A549 (cell line): Measurements from ENCODE around the gene BCAS3. TPM values are rescaled to one million over a fixed set of nuclear protein-coding genes. Genes with fewer than 3 reads are reported as not detected.

Experiments
- ATAC-seq, 2 experiments: fragments of 200-7000 bp in 1 of 2; fragments of >200 bp in 1 of 2; cut with Nextera tagmentation in 1 of 2; cut with Tn5 transposase in 1 of 2; 3 replicates each; pipeline versions ENCODE4 v1.8.0 to v1.9.1; 2018 to 2020; ENCODE audit warnings: mild to moderate bottlenecking in 1 of 2, moderate library complexity in 1 of 2
- CTCF ChIA-PET: fragments of 300-600 bp; sonication (Branson Sonifier 250); formaldehyde crosslinking; extraction: SDS; loops from one replicate; lab custom pipeline; 2021; ENCODE audit warnings: antibody characterized with exemption, inconsistent platforms; lab: Yijun Ruan, JAX
- POLR2A ChIA-PET: fragments of 350-600 bp; formaldehyde crosslinking; extraction: SDS; loops from one replicate; lab custom pipeline; 2021; ENCODE audit warnings: antibody characterized with exemption, inconsistent platforms; lab: Yijun Ruan, JAX
- DNase-seq, 2 experiments: peaks; one replicate each; pipeline versions ENCODE4 v3.0.0 to v3.0.0-alpha.2; 2011 to 2016; ENCODE audit warnings: low read depth in 1 of 2, low spot score in 1 of 2
- FAIRE-seq: peaks from 2 replicates; lab custom pipeline; 2011; peaks lifted over from hg19 to GRCh38; lab: Jason Lieb, UNC
- H3K27ac ChIP-seq, 2 experiments: fragments of >200 bp; sonication (Bioruptor Twin); formaldehyde crosslinking; 3 replicates each; pipeline ENCODE4 v1.5.1; 2016 to 2017
- H3K4me1 ChIP-seq: fragments of >200 bp; sonication (Bioruptor Twin); formaldehyde crosslinking; 3 replicates; pipeline ENCODE4 v1.6.1; 2016
- H3K4me2 ChIP-seq: fragments of >200 bp; sonication (Bioruptor Twin); formaldehyde crosslinking; 3 replicates; pipeline ENCODE4 v1.6.1; 2016
- H3K4me3 ChIP-seq: fragments of >200 bp; sonication (Bioruptor Twin); formaldehyde crosslinking; 3 replicates; pipeline ENCODE4 v1.5.1; 2016
- H3K9me3 ChIP-seq: fragments of >200 bp; sonication (Bioruptor Twin); formaldehyde crosslinking; 3 replicates; pipeline ENCODE4 v1.6.1; 2016
- BHLHE40 ChIP-seq: IDR thresholded peaks from 2 replicates; pipeline ENCODE4 v1.6.1; 2012; ENCODE audit warnings: low read depth, low read length, inconsistent platforms
- CBX2 ChIP-seq: fragments of 200-600 bp; sonication (generic); IDR thresholded peaks from 2 replicates; pipeline ENCODE4 v1.6.1; 2016; ENCODE audit warnings: low read depth, mild to moderate bottlenecking, borderline replicate concordance
- CBX8 ChIP-seq: fragments of 200-600 bp; sonication (generic); IDR thresholded peaks from 2 replicates; pipeline ENCODE4 v1.6.1; 2016
- CHD4 ChIP-seq: fragments of 200-600 bp; sonication (generic); IDR thresholded peaks from 2 replicates; pipeline ENCODE4 v1.6.1; 2016; ENCODE audit warnings: antibody characterized with exemption, mild to moderate bottlenecking, borderline replicate concordance
- ESRRA ChIP-seq: fragments of 150-350 bp; IDR thresholded peaks from 2 replicates; pipeline ENCODE4 v1.6.1; 2014; ENCODE audit warnings: mild to moderate bottlenecking, low read length, borderline replicate concordance
- FOSL2 ChIP-seq, 2 experiments: fragments of 450-650 bp in 1 of 2; fragments of >200 bp in 1 of 2; sonication (Bioruptor Twin) in 1 of 2; formaldehyde crosslinking; IDR thresholded peaks; 2 replicates each; pipeline versions ENCODE4 v1.5.0 to v1.6.1; 2016 to 2020; ENCODE audit warnings: mild to moderate bottlenecking in 1 of 2, moderate library complexity in 1 of 2
- FOXS1 ChIP-seq: fragments of 250-450 bp; sonication (Bioruptor Pico); IDR thresholded peaks from 2 replicates; pipeline ENCODE4 v1.5.0; 2020; ENCODE audit warnings: mild to moderate bottlenecking, moderate library complexity
- GATA3 ChIP-seq: IDR thresholded peaks from 2 replicates; pipeline ENCODE4 v1.6.1; 2012; ENCODE audit warnings: borderline replicate concordance
- HOXA7 ChIP-seq: fragments of 250-450 bp; sonication (Bioruptor Pico); IDR thresholded peaks from 2 replicates; pipeline ENCODE4 v1.5.0; 2020; ENCODE audit warnings: mild to moderate bottlenecking, moderate library complexity
- HOXB13 ChIP-seq: fragments of 250-450 bp; sonication (Bioruptor Pico); IDR thresholded peaks from 2 replicates; pipeline ENCODE4 v1.5.0; 2020; ENCODE audit warnings: low read depth, mild to moderate bottlenecking, moderate library complexity
- JUNB ChIP-seq: fragments of >200 bp; sonication (Bioruptor Twin); formaldehyde crosslinking; IDR thresholded peaks from 2 replicates; pipeline ENCODE4 v1.6.1; 2016
- KDM1A ChIP-seq: fragments of 200-600 bp; sonication (generic); IDR thresholded peaks from 2 replicates; pipeline ENCODE4 v1.6.1; 2016; ENCODE audit warnings: low read depth, mild to moderate bottlenecking
- MAZ ChIP-seq: fragments of 150-350 bp; IDR thresholded peaks from 2 replicates; pipeline ENCODE4 v1.6.1; 2014; ENCODE audit warnings: antibody characterized with exemption, low read depth, low read length, borderline replicate concordance
- NPAS2 ChIP-seq: fragments of 250-450 bp; sonication (Bioruptor Pico); IDR thresholded peaks from 2 replicates; pipeline ENCODE4 v1.8.0; 2022; ENCODE audit warnings: mild to moderate bottlenecking, moderate library complexity, borderline replicate concordance
- NR3C1 ChIP-seq: fragments of >200 bp; sonication (Bioruptor Twin); formaldehyde crosslinking; IDR thresholded peaks from 3 replicates; pipeline ENCODE4 v1.6.1; 2017
- PHF8 ChIP-seq: fragments of 200-600 bp; sonication (generic); IDR thresholded peaks from 2 replicates; pipeline ENCODE4 v1.6.1; 2016; ENCODE audit warnings: low read depth, mild to moderate bottlenecking, antibody characterized with exemption, moderate library complexity, borderline replicate concordance
- RAD21 ChIP-seq, 2 experiments: fragments of >200 bp in 1 of 2; sonication (Bioruptor Twin) in 1 of 2; formaldehyde crosslinking in 1 of 2; IDR thresholded peaks in 1 of 2; conservative IDR thresholded peaks in 1 of 2; 2 replicates in 1 of 2; 3 replicates in 1 of 2; pipeline ENCODE4 v1.6.1; 2012 to 2018; ENCODE audit warnings: inconsistent platforms in 1 of 2
- RARB ChIP-seq: fragments of 250-450 bp; sonication (Bioruptor Pico); IDR thresholded peaks from 2 replicates; pipeline ENCODE4 v1.8.0; 2021; ENCODE audit warnings: mild to moderate bottlenecking, moderate library complexity
- RCOR1 ChIP-seq: fragments of 150-350 bp; IDR thresholded peaks from 2 replicates; pipeline ENCODE4 v1.6.1; 2014; ENCODE audit warnings: antibody characterized with exemption, low read length, low read depth
- RFX5 ChIP-seq: fragments of 450-650 bp; IDR thresholded peaks from 2 replicates; pipeline ENCODE4 v1.7.1; 2014; ENCODE audit warnings: antibody characterized with exemption, mild to moderate bottlenecking, moderate library complexity
- RNF2 ChIP-seq: fragments of 200-600 bp; sonication (generic); IDR thresholded peaks from 2 replicates; pipeline ENCODE4 v1.6.1; 2016; ENCODE audit warnings: low read depth, mild to moderate bottlenecking, antibody characterized with exemption, moderate library complexity, borderline replicate concordance
- TP53 ChIP-seq: fragments of 250-450 bp; sonication (Bioruptor Pico); IDR thresholded peaks from 2 replicates; pipeline ENCODE4 v1.5.0; 2021; ENCODE audit warnings: mild to moderate bottlenecking, moderate library complexity
- ZNF302 ChIP-seq: fragments of 250-450 bp; sonication (Bioruptor Pico); IDR thresholded peaks from 2 replicates; pipeline ENCODE4 v1.9.0; 2021; ENCODE audit warnings: inconsistent platforms, mild to moderate bottlenecking, moderate library complexity
- WGBS: methylation state at CpG from one replicate; pipeline ENCODE4 v1.1.6; 2017; ENCODE audit errors: missing lambda C conversion rate; 5-methylcytosine and 5-hydroxymethylcytosine counted together
- polyA plus RNA-seq, 4 experiments: library from polyadenylated mRNA; depleted of rRNA in 3 of 4; stranded (reverse); fragments of >200 nt; fragmentation: RNase III in 1 of 4; extraction: RNeasy Plus Mini Kit Qiagen cat#74134 plus additional on column Dnase treatment in 1 of 4; gene quantifications; 2 replicates in 3 of 4; 3 replicates in 1 of 4; pipeline ENCODE4 v1.2.3, GENCODE V29; 2011 to 2017
- TF ChIP-seq, protein P1 (sequence below): fragments of >200 bp; sonication (Bioruptor Twin); formaldehyde crosslinking; IDR thresholded peaks from 2 replicates; pipeline ENCODE4 v1.6.1; 2016
- TF ChIP-seq, protein P2 (sequence below): fragments of 250-450 bp; sonication (Bioruptor Pico); IDR thresholded peaks from 2 replicates; pipeline ENCODE4 v1.5.0; 2020; ENCODE audit warnings: low read depth, mild to moderate bottlenecking, moderate library complexity
- TF ChIP-seq, protein P3 (sequence below): fragments of 450-650 bp; IDR thresholded peaks from 2 replicates; pipeline ENCODE4 v1.6.1; 2014; ENCODE audit warnings: antibody characterized with exemption
- TF ChIP-seq, protein P4 (sequence below): IDR thresholded peaks from 2 replicates; pipeline ENCODE4 v1.6.1; 2012; ENCODE audit warnings: low read depth, borderline replicate concordance

BCAS3 gene
- polyA plus RNA-seq, 2 of the 4 experiments (the other 2 are of a cell fraction), result 14.7 to 43.4 TPM

DNA sequence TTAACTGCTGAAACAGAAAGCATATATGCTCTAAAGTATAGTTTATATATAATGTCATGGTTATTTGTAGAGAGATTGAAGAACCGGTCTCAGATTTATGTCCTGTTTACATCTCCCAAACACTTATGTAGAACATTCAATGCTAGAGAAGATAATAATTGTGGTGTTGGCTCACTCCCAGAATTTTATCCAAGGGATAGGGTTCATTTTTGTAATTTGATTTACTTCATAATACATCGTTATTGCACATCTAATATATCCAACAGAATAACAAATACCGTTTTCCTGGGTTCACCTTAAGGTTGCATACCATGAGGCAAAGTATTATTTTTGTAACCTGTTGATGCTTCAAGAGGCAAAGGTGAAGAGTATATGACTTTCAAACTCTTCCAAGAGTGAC, 519.1 kb downstream of the BCAS3 start (continued):
- TF ChIP-seq, protein P1, sequence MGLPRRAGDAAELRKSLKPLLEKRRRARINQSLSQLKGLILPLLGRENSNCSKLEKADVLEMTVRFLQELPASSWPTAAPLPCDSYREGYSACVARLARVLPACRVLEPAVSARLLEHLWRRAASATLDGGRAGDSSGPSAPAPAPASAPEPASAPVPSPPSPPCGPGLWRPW, result no peak
- TF ChIP-seq RARB (CRISPR knock-in tag) (no peak), MAZ (no peak)

DNA sequence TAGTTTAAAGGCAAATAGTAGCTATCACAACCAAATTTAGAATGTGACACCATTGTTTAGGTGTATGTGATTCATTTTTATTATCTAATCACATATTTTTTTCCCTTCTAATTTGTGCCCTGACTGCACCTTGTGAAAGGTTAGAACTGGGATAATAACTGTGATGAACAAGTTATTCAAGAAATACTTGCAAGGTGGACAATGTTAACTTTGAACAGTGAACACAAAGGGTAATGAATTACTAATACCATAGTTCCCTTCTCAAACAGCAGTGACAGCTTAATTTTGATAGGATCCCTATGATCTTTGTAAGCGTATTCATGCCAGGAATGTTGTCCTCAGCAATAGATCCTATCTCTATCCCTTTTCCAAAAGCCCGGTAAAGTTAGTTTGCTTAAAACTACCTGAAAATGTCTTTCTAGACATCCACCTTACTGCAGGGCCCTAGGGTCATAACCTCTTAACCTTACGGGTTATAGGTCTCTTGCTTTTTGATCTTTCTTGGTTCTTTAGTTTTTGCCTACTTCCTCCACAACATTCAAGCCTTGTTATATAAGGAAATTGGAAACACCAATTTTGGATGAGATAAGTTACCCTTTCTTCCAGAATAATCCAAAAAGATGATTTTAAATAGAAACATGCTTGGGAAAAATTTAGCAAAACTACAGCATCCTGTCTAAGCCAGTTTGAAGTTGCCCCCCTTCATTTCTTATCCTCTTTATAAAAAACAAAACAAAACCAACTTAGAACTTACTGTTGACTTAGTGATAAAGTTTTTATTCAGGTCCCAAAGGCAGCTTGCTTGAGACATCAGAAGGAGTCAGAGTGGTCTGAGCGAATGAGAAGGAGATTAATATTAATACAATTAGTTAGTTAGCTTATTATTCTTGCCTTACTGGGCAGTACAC, 522.0 kb downstream of the BCAS3 start:
- DNase-seq (no peak), ATAC-seq (no peak), FAIRE-seq (peak; percentile 46)
- no peak for TF ChIP-seq ZNF302
- no peak for TF ChIP-seq RFX5
- no peak for TF ChIP-seq NR3C1
- TF ChIP-seq BHLHE40, result no peak
- no peak for TF ChIP-seq TP53 (CRISPR knock-in tag)
- TF ChIP-seq KDM1A, result no peak
- TF ChIP-seq HOXB13 (CRISPR knock-in tag), result no peak
- TF ChIP-seq, protein P1, result no peak
- TF ChIP-seq MAZ, result no peak
- no peak for TF ChIP-seq RNF2
- TF ChIP-seq NPAS2 (CRISPR knock-in tag), result no peak
- TF ChIP-seq PHF8, result no peak
- no peak for TF ChIP-seq RAD21 (conservative IDR thresholded peaks at IDR 0.05 in 1 of 2, IDR thresholded peaks at IDR 0.05 in 1 of 2)
- POLR2A ChIA-PET, result no interaction called here
- Histone ChIP-seq H3K4me2 (peak overlapping the region; percentile 76), H3K4me3 (no peak overlapping the region), H3K27ac (peak overlapping the region; percentile 5 to 85; a peak in 4 of 6 replicates), H3K4me1 (peaks cover 43% of the 10 kb centered on the region), H3K9me3 (no peaks in the 10 kb centered on the region)
- CTCF ChIA-PET, result interaction anchor here (1.2 to 2.3 kb wide), 3 partner anchors 17 to 212 kb away, joined by 4 to 9 read pairs (median 5); no protein-coding TSS in a partner anchor
- WGBS, result 86% methylated on average over 4 of the region's 4 CpGs

DNA sequence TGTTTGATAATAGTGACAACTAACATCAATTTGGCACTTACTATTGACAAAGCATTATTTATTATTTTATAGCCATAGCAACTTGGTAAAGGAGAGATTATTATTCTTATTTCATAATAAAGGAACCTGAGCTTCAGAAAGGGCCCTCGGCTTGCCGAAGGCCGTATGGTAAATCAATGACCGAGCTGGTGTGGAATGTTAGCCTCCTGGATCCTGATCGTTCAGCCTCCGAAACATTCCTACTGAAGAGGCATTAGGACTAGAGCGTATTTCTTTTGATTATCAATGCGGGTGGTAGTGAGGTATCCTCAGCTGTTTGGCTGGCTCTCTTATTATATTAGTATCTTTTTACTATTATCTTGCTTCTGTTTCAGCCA, 522.7 kb downstream of the BCAS3 start:
- WGBS, result 79% methylated on average over 8 of the region's 8 CpGs
- no peaks in the 10 kb centered on the region for H3K9me3 ChIP-seq
- CTCF ChIA-PET, result interaction anchor here (1.2 to 1.9 kb wide), 2 partner anchors 18 to 25 kb away, joined by 3 to 5 read pairs; no protein-coding TSS in a partner anchor
- no peak for FAIRE-seq
- H3K4me3 ChIP-seq, result no peak overlapping the region
- ATAC-seq, result no peak
- no peak for DNase-seq
- peak overlapping the region; percentile 71 to 85 for H3K27ac ChIP-seq
- H3K4me2 ChIP-seq, result peak overlapping the region; percentile 76
- H3K4me1 ChIP-seq, result peaks cover 48% of the 10 kb centered on the region
- no peak for TF ChIP-seq GATA3
- no peak for TF ChIP-seq HOXA7 (CRISPR knock-in tag)
- TF ChIP-seq BHLHE40, result no peak
- no peak for TF ChIP-seq ESRRA
- no peak for TF ChIP-seq CBX8
- TF ChIP-seq CHD4, result no peak
- no peak for TF ChIP-seq MAZ
- no peak for TF ChIP-seq JUNB
- TF ChIP-seq FOSL2 (IDR thresholded peaks at IDR 0.05), result no peak
- no peak for TF ChIP-seq FOSL2 (CRISPR knock-in tag; IDR thresholded peaks at IDR 0.05)
- TF ChIP-seq RAD21 (conservative IDR thresholded peaks at IDR 0.05 in 1 of 2, IDR thresholded peaks at IDR 0.05 in 1 of 2), result no peak
- TF ChIP-seq FOXS1 (CRISPR knock-in tag), result no peak
- TF ChIP-seq, protein P2, sequence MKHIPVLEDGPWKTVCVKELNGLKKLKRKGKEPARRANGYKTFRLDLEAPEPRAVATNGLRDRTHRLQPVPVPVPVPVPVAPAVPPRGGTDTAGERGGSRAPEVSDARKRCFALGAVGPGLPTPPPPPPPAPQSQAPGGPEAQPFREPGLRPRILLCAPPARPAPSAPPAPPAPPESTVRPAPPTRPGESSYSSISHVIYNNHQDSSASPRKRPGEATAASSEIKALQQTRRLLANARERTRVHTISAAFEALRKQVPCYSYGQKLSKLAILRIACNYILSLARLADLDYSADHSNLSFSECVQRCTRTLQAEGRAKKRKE (CRISPR knock-in tag), result no peak
- no peak for TF ChIP-seq RCOR1
- TF ChIP-seq HOXB13 (CRISPR knock-in tag), result no peak
- TF ChIP-seq TP53 (CRISPR knock-in tag), result no peak
- TF ChIP-seq, protein P3, sequence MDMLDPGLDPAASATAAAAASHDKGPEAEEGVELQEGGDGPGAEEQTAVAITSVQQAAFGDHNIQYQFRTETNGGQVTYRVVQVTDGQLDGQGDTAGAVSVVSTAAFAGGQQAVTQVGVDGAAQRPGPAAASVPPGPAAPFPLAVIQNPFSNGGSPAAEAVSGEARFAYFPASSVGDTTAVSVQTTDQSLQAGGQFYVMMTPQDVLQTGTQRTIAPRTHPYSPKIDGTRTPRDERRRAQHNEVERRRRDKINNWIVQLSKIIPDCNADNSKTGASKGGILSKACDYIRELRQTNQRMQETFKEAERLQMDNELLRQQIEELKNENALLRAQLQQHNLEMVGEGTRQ, result no peak
- TF ChIP-seq CBX2, result no peak
- TF ChIP-seq, protein P4, sequence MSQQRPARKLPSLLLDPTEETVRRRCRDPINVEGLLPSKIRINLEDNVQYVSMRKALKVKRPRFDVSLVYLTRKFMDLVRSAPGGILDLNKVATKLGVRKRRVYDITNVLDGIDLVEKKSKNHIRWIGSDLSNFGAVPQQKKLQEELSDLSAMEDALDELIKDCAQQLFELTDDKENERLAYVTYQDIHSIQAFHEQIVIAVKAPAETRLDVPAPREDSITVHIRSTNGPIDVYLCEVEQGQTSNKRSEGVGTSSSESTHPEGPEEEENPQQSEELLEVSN, result no peak
- no peak for TF ChIP-seq RNF2
- POLR2A ChIA-PET, result no interaction called here
